HG03521 (cell line): ENCODE measurements around the gene TMEM94.

Experiments used
- ATAC-seq: cut with Tn5 transposase; IDR thresholded peaks from one replicate; pipeline ENCODE4 v1.9.1; 2021; ENCODE audit warnings: mild to moderate bottlenecking, moderate library complexity; ENCODE audit not compliant: unreplicated experiment

TMEM94 gene

GRCh38 chr17:75524269-75524969 is 68.0 kb downstream of the TMEM94 start:
- no peak for ATAC-seq

DNA sequence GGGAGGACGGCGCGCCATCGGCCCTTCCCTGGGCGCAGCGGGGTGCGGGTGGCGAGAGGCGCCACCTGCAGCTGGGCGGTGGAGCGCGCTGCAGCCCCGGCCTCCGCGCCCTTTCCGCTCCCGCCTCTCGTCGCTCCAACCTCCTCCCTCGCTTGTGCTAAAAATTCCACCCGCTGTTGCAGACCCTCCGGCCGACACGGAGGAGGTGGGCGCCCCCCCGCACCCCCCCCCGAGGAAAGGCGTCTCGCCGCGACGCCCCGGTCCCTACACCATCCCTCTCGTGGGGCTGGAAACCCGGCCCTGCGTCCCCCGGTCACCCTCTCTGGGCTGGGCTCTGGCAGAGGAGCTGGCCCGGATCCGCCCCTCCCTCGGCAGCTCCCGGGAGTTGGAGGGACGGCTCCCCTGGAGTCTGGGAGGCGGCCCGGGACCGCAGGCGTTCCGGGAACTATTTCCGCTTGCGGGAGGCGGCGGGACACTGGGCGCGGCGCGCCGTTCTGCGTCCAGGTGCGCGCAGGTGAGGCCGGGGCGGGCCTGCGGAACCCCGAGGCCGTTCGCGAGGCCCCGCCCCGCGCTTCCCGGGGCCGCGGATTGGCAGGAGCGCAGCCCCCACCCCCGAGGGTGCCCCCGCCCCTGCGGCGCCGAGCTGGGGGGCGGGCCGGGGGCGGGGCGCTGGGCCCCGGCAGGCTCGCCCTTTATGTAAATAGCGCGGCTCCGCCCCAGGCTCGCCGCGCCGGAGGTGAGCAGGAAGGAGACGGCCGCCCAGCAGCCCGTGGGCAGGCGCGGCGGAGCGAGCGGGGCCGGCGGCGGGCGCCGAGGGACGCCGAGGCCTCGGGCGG is 68.8 kb downstream of the TMEM94 start, which contains the start of gene LLGL2:
Gene LLGL2 (plus strand): TSS at position 728 of the 836 bp plus-strand sequence. CDS start 17,730 bp downstream, outside the sequence.
- ATAC-seq, result peak; percentile 71

- peak; percentile 3 for ATAC-seq
Observed at GRCh38 chr17:75525806-75526554, 69.5 kb downstream of the TMEM94 start.

GRCh38 chr17:75526555-75527270 is 70.3 kb downstream of the TMEM94 start:
- ATAC-seq, result no peak

- no peak for ATAC-seq
Observed at GRCh38 chr17:75530837-75531720, 74.6 kb downstream of the TMEM94 start.

GRCh38 chr17:75531721-75532072 is 75.3 kb downstream of the TMEM94 start:
- ATAC-seq, result no peak

- no peak for ATAC-seq
Observed at GRCh38 chr17:75535119-75535537, 78.7 kb downstream of the TMEM94 start.

- ATAC-seq, result no peak
Observed at GRCh38 chr17:75535871-75536270, 79.4 kb downstream of the TMEM94 start.

- no peak for ATAC-seq
Observed at GRCh38 chr17:75536366-75536765, 79.9 kb downstream of the TMEM94 start.

DNA sequence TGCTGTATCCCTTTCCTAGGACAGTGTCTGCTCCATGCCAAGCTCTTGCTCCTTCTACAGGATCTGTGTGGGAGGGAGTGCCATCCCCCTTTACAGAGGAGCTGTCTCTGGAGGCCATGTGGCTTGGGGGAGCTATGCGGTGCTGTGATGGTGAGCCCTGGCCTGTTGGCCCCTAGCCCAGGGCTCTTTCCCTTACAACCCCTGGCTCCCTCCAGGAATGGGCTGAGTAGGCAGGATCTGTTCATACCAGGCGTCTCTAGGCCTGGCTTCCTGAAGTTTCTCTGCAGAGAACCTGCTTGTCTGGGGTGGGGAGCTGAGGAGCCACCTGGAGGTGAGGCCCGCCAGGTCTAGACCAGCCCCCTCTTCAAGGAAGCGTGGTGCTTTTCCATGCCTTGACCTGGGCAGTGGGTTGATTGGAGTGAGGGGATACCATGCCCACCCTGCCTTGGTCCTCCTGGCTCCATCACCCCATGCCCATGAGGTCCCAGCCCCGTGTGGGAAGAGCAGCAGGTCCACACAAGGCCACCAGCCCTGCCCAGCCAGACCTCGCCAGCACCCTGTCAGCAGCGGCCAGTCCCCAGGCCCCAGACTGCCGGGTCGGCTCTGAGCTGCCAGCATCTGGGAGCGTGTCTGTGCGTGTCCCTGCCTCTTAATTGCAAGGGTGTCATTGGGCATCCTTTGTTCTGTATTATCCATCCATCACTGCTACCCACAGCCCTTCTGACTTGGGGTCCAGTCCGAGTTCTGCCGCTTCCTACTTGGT is 83.7 kb downstream of the TMEM94 start:
- no peak for ATAC-seq

GRCh38 chr17:75540923-75541503 is 84.6 kb downstream of the TMEM94 start:
- no peak for ATAC-seq

GRCh38 chr17:75542229-75542628 is 85.8 kb downstream of the TMEM94 start:
- no peak for ATAC-seq

DNA sequence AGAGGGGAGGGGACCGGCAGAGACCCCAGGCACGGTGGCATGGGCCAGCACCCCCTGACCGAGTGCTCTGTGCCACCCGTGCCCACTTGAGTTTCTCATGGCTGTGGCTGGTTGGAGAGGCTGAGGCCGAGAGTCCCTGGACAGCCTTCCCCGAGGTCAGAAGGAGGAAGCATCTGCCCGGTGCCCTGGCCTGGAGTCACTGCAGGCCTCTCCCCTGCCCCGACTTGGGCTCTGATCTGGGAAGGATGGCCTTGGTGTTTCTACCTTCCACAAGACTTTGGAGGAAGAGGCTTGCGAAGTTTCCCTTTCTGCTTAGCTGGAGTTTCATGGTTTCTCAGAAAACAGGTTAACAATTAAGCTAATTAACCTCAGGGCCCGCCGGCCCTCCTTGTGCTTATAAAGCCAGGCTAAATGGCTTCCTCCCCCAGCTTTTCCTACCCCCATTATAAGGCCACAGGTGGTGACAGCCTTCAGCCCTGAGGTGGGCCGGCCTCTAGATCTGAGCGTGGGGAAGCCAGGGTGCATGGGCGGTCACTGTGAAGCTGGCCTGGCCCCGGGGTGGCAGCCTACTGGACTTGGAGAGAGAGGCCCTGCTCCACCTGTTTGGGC is 86.4 kb downstream of the TMEM94 start:
- no peak for ATAC-seq

GRCh38 chr17:75544250-75544649 is 87.8 kb downstream of the TMEM94 start:
- ATAC-seq, result no peak

DNA sequence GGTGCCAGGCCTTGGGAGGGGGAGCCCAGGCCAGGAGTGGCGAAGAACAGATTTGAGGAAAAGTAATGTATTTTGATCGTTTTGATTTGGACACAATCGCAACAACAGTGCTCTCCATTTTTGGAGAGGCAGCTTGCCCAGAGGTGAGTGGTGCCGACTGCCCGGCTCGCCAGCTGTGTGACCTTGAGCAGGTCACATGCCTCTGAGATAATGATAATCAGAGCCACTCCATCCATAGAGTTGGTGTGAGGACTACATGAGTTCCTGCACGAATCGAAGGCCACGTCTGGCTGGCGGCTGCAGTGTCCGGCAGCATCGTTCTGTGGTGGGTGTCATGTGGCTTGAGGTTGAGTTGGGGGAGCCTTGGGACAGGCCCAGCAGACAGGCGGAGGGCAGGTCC is 89.7 kb downstream of the TMEM94 start:
- ATAC-seq, result no peak

DNA sequence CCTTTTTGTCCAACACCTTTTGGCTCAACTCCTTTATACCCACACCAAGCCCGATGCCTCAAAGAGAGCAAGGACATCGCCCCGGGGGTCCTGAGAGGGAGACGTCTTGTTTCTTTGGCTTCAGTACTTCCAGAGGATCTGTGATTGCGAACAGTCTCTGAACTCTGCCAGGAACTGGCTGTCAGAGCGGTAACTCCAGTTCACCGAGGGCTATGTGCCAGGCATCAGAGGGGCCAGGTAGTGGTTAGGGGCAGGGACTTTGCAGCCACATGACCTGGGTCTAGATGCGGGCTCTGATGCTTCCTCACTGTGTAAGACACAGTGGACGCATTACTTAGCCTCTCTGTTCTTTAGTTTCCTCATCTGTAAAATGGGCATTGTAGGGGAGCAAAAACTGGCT is 90.7 kb downstream of the TMEM94 start:
- no peak for ATAC-seq

- ATAC-seq, result no peak
Observed at GRCh38 chr17:75548813-75549212, 92.4 kb downstream of the TMEM94 start.
